Stimulated activated CD8-positive, alpha-beta memory T cell treated with anti-CD3 and anti-CD28 coated beads, Interleukin-4, amount 100 ng/mL, for 48 hours (primary cell): Measurements from ENCODE around the gene FBXL13.
"Not testable (repeated sequence)": the region's sequence is repeated elsewhere in the genome, so short reads cannot be mapped to it uniquely, and the experiment has no call there.

Experiments used
- DNase-seq: peaks from one replicate; pipeline ENCODE4 v3.0.0-alpha.2; 2020

FBXL13 gene

DNA sequence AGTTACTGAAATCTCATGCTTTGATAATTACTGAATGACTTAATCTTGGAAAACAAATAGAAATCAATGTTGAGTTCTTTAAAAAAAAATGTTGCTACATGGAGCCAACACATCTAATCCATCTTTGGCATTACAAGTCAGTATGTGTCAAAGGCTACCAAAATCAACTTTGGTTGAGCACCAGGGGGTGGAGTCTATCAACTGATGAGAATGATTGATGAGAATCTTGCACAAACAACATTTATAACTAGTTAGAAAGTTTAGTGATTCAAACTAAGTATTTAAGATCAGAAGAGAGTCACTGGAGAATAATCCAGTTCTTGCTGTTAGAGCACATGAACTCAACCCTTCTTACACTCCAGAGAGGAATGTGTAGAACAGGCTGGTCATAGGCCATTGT is 232.3 kb downstream of the FBXL13 start:
- DNase-seq: no peak

GRCh38 chr7:102841290-102841689 is 233.3 kb downstream of the FBXL13 start:
- DNase-seq: no peak

GRCh38 chr7:102840404-102840803 is 234.2 kb downstream of the FBXL13 start:
- DNase-seq: no peak

GRCh38 chr7:102838572-102839101 is 236.0 kb downstream of the FBXL13 start:
- not testable (repeated sequence) for DNase-seq

GRCh38 chr7:102837802-102838201 is 236.8 kb downstream of the FBXL13 start:
- DNase-seq: no peak

DNA sequence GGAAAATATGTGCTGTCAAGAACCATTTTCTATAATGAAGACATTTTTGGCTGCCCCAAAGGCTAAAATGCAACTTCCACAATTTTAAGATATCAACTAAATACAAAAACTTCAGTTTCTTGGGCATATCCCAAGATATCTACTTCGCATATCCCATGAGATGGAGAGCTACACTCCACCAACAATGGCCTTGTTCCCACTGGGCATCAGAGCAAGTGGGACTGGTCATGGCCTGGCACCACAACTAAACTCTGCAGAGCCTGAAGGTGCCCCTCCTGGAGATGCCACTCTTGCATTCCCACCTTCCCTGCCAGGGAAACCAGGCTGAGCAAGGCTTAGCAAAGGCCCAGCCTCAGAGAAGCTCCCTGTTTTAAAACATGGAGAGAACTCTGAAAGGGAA is 237.6 kb downstream of the FBXL13 start:
- no peak for DNase-seq

GRCh38 chr7:102836191-102836919 is 238.2 kb downstream of the FBXL13 start:
- DNase-seq: no peak

- peak; percentile 27 for DNase-seq
Observed at GRCh38 chr7:102834999-102835398, 239.6 kb downstream of the FBXL13 start.

DNA sequence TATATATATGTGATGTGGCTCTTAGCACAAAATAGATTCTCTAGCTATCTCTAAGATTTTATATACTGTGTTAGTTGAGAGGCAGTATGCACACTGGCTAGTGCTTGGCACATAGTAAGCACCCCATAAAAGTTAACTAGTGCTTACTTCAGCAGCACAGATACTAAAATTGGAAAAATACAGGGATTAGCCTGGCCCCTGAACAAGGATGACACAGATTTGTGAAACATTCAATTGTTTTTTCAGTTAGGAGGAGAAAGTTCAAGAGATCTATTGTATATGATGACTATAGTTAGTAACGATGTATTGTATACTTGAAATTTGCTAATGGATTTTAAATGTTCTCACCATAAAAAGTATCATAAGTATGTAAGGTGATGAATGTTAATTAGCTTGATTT is 240.1 kb downstream of the FBXL13 start:
- no peak for DNase-seq

GRCh38 chr7:102833343-102833742 is 241.3 kb downstream of the FBXL13 start:
- no peak for DNase-seq

DNA sequence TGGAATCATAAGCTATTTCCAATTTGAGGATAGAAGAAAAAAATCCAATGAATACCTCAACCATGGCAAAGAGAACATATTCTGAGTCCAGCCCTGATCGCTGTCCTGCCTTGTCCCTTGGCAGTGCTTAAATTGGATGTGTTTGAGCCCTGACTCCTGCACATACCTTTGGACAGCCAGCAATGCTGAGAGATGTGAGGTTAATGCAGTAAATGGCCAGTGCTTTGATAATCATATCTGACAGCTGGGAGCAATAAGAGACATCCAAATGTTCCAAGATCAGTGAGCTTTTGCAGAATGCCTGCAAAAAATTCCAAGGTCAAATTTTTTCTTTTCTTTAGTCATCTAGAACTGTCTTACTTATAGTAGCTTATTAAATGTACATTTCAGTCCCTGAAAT is 241.9 kb downstream of the FBXL13 start:
- no peak for DNase-seq

DNA sequence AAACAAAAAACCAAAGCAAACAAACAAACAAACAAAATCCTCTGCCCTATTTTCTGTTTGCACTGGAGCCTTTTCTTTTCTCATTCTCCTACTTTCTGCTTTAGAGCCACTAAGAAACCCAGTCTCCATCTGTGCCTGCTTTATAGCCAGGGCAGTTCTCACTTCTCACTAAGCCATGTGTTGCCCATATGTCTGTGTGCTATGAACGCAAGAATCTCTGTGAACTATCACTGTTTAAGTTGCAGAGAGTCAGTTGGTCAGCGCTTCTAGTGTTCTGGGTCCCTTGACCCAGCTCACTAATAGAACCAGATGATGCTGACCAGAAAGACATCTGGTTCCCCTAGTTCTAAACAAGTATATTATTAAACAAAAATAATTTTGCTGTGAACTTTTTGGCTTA is 244.4 kb downstream of the FBXL13 start:
- no peak for DNase-seq

DNA sequence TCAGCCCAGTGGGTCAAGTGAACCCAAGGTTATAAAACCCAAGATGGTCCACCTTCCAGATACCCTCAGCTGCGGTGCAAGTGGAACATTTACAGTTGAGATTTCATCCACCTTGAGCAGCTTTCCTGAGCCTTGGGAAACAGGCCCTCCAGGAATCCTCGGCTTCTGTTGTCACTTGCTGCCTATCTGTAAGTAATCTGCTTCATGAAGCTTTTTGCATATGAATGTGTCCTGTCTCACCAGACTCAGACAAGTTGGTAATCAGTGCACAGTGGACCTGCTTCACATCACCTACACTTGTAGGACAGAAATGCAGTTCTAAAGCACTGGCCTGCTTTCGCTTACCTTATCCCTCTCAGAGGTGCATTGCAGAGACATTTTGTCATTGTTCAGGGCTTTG is 245.5 kb downstream of the FBXL13 start:
- DNase-seq: no peak

DNA sequence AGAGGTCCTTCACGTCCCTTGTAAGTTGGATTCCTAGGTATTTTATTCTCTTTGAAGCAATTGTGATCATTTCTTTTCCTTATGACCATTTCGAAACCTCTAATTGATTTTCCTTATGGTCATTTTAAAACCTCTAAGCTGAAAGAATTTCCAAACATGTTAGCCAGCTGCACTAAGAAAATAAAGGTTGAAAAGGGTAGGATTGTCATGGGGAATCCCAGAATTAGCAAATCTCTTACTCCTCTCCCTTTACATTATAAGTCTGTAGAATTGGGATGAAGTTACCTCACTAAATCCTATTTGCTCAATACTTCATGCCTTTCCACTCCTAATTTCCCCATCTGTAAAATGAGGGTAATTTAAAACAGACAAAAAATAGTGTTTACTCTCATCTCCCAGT is 246.3 kb downstream of the FBXL13 start:
- DNase-seq: no peak

DNA sequence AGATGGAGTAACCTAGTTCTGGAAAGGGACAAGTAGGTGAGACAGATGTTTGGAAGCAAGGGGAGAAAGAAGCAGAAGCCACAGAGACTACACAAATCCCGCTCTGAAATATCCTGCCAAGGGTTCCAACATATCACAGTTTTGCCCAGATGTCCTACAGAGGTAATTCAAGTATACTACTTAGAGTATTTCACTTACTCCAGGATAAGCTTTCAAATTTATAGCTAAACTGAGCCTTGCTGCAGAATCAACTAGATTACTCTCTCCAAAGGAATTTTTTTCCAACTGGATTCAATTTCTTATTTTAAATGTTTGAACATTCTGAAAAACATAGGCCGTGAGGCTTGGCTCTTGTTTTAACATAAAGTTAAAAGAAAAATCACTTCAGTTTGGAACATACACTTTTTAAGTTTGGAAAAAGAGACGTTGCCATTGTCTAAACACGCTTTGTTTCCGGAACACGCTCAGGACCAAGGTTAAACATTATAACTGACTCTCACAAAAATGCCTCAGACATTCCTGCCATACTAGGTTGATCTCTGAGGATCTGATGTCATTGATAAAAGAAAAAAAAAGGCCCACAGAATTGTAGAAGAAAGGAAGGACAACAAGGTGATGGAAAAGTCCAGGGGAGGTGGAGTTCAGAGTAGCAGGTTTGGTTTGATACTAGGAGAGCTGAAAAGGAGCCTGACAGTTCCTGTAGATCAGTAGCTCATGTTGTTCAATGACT is 251.0 kb downstream of the FBXL13 start:
- DNase-seq: no peak

DNA sequence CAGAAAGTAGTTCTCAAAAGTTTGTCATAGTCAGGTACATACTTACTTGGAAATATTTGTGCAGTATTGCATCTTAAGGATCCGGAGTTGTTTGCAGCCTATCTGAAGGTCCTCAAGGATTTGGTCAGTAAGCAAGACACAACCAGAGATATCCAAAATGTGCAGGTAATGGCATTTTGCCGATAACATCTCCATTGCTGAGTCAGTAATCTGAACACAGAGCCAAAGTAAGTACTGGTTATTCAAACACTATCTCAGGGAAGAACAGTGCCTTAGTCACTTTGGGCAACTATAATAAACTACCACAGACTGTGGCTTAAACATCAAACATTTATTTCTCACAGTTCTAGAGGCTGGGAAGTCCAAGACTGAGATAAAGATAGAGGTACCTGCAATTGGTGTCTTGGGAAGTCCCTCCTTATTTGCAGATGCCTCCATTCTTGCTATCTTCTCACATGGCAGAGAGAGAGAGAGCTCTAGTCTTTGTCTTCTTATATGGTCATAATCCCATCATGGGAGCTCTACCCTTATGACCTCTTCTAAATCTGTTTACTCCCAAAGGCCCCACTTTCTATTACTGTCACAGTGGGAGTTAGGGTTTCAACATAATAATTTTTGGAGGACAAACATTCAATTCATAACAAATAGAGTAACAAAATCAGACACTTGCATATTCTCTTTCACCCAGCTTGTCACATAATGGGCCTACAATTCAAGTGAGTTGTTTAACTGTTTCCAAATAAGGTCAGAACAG is 252.4 kb downstream of the FBXL13 start:
- no peak for DNase-seq

DNA sequence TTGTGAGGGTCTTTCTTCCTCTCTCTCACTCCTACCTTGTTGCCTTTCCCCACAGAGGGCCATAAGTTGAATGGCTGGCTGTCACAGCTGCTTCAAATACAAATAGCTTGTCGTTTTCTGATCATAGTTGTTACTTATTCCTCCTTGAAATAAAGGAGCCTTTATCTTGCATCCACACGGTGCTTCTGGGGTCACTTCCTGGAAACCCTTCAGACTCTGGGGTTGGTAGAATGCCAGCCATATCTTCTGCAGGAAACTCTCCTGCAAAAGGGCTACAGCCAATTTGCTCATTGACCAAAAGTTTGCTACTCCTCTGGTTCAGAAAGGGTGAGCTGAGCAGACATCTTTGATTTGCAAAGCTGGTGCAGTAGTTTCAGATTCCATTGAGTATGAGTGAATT is 255.4 kb downstream of the FBXL13 start:
- no peak for DNase-seq

GRCh38 chr7:102817616-102818573 is 256.7 kb downstream of the FBXL13 start:
- no peak for DNase-seq

- no peak for DNase-seq
Observed at GRCh38 chr7:102814025-102814471, 260.5 kb downstream of the FBXL13 start.

DNA sequence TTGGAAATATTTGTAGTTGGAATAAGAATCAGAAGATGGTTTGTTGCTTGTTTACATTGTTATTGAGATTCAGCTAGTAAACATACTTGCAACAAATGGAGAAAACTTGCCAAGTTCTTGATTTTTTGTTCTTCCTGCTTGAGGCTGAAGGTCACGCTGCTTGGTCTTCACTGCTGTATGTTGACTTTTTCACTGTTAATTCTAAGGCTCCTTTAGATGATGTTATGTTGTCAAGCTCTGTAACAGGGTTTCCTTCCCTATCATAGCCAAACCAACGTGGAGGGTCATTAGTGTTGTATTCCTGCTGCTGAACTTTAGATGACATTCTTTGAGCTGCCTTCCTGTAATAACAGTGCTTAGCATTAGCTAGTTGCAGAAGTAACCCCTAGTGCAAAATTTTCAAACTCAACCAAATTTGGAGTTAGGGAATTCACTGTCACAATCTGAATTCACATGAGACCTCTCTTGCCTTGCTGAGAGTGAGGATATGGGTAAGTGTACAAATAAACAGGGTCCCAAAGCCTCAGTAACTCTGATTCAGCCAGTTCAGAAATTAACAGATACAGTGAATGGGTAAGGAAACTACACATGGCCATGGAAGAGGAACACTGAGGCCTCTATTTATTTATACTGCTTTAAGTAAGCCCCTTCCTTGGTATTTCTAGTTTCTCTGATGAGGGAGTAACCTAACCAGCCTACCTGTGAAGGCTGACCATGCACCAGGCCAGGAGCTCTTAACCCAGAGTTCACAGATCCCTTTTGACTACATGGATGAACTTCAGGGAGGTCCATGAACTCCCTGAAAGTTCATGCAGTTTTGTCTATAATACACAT is 261.2 kb downstream of the FBXL13 start:
- DNase-seq: no peak

DNA sequence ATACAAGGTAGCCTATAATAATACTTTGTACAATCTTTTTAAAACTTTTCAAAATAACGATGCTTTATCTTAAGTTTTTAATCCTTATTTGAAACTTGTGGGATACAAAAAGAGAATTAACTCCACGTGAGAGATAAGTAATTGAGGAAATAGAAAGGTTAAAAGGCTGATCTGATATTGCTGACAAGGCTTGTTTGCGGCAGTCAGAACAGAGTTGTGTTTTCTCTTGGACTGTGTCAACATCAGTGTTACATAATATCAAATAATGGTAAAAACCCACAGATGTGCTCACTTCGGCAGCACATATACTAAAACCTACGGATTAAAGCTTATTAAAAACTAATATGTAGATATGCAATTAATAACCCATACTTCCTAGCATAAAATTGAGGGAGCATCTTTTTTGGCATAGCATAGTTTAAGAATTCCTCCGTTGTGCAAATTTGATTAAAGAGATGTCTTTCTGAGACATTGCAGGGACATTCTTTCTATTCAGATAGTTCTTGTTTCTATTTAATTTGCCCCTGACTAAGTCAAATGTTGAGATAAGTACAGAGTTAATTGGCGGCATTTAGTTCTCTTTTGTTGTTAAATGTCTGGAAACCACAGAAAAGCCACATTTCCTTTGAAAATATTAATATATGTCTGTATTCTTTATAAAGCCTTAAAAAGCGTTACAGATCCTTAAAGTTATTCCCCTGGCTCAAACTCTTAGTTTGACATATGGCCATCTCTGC is 262.5 kb downstream of the FBXL13 start:
- no peak for DNase-seq
